GM23338 (cell line): Measurements from ENCODE around the gene EPHA5. TPM values are rescaled to one million over a fixed set of nuclear protein-coding genes. Genes with fewer than 3 reads are reported as not detected.
A peak's percentile ranks its signal among the peaks of the same experiment; 100 is the strongest.

Source experiments
- ATAC-seq: fragments of 200-7000 bp; cut with Tn5 transposase; 3 replicates; pipeline ENCODE4 v1.9.1; 2020
- DNase-seq: peaks from one replicate; pipeline ENCODE4 v3.0.0-alpha.2; 2015; ENCODE audit warnings: low spot score
- H2AFZ ChIP-seq: fragments of 200-600 bp; sonication (generic); 2 replicates; pipeline ENCODE4 v1.8.0; 2016; ENCODE audit warnings: antibody characterized with exemption, mild to moderate bottlenecking, moderate library complexity
- H3F3A ChIP-seq: fragments of 200-600 bp; sonication (generic); replicated peaks from 2 replicates; pipeline ENCODE4 v1.8.0; 2017; ENCODE audit warnings: antibody characterized with exemption, mixed run types, low read depth
- H3K27ac ChIP-seq: fragments of 200-600 bp; sonication (generic); 2 replicates; pipeline ENCODE4 v1.6.1; 2016; ENCODE audit warnings: low read depth
- H3K27me3 ChIP-seq: fragments of 200-600 bp; sonication (generic); 2 replicates; pipeline ENCODE4 v1.8.0; 2016; ENCODE audit warnings: mild to moderate bottlenecking, mixed run types, moderate library complexity; ENCODE audit not compliant: insufficient read depth
- H3K36me3 ChIP-seq: fragments of 200-600 bp; sonication (generic); 2 replicates; pipeline ENCODE4 v1.8.0; 2016; ENCODE audit warnings: mild to moderate bottlenecking; ENCODE audit not compliant: insufficient read depth
- H3K4me1 ChIP-seq: fragments of 200-600 bp; sonication (generic); 2 replicates; pipeline ENCODE4 v1.8.0; 2016; ENCODE audit warnings: mild to moderate bottlenecking, moderate library complexity; ENCODE audit not compliant: insufficient read depth
- H3K4me2 ChIP-seq: fragments of 200-600 bp; sonication (generic); 2 replicates; pipeline ENCODE4 v1.7.1; 2017; ENCODE audit warnings: mixed run types
- H3K4me3 ChIP-seq: fragments of 200-600 bp; sonication (generic); 2 replicates; pipeline ENCODE4 v1.6.1; 2016; ENCODE audit warnings: mixed run types
- H3K79me2 ChIP-seq: fragments of 200-600 bp; sonication (generic); replicated peaks from 2 replicates; pipeline ENCODE4 v1.8.0; 2017; ENCODE audit warnings: mild to moderate bottlenecking; ENCODE audit not compliant: insufficient read depth
- H3K9me2 ChIP-seq: fragments of 200-600 bp; sonication (generic); 2 replicates; pipeline ENCODE4 v1.8.0; 2017; ENCODE audit not compliant: insufficient read depth
- H4K20me1 ChIP-seq: fragments of 200-600 bp; sonication (generic); replicated peaks from 2 replicates; pipeline ENCODE4 v1.8.0; 2017; ENCODE audit warnings: mild to moderate bottlenecking; ENCODE audit not compliant: insufficient read depth
- H3K27ac Mint-ChIP-seq: 2 replicates; pipeline ENCODE4 v1.8.0; 2020; ENCODE audit warnings: inconsistent platforms, mild to moderate bottlenecking, moderate library complexity, mixed read lengths
- H3K27me3 Mint-ChIP-seq: 3 replicates; pipeline ENCODE4 v1.8.0; 2022; ENCODE audit warnings: low read depth, mild to moderate bottlenecking, moderate library complexity, mixed read lengths, inconsistent platforms; ENCODE audit not compliant: insufficient read depth, poor library complexity
- H3K36me3 Mint-ChIP-seq: 3 replicates; pipeline ENCODE4 v1.8.0; 2021; ENCODE audit warnings: low read depth, mild to moderate bottlenecking, inconsistent platforms, moderate library complexity, mixed read lengths
- H3K4me1 Mint-ChIP-seq: 3 replicates; pipeline ENCODE4 v1.8.0; 2020; ENCODE audit warnings: mild to moderate bottlenecking, inconsistent platforms, mixed read lengths
- H3K4me3 Mint-ChIP-seq: 3 replicates; pipeline ENCODE4 v1.8.0; 2021; ENCODE audit warnings: moderate library complexity, mild to moderate bottlenecking, inconsistent platforms, mixed read lengths
- H3K9me3 Mint-ChIP-seq: 3 replicates; pipeline ENCODE4 v1.8.0; 2020; ENCODE audit warnings: moderate library complexity, mild to moderate bottlenecking, inconsistent platforms, mixed read lengths
- CTCF ChIP-seq, 2 experiments: fragments of 200-600 bp in 1 of 2; sonication (generic) in 1 of 2; conservative IDR thresholded peaks; 2 replicates each; pipeline versions ENCODE4 v1.5.1 to v1.6.1; 2016 to 2017; ENCODE audit warnings: antibody characterized with exemption in 2 of 2, low read depth in 2 of 2, mild to moderate bottlenecking in 2 of 2, moderate library complexity in 1 of 2
- EZH2phosphoT487 ChIP-seq: fragments of 200-600 bp; sonication (generic); IDR thresholded peaks from one replicate; pipeline ENCODE4 v1.8.1; 2018; ENCODE audit warnings: antibody characterized with exemption; ENCODE audit not compliant: unreplicated experiment
- JUNB ChIP-seq: IDR thresholded peaks from one replicate; pipeline ENCODE4 v1.6.1; 2016; ENCODE audit warnings: antibody characterized with exemption; ENCODE audit not compliant: unreplicated experiment
- REST ChIP-seq: IDR thresholded peaks from one replicate; pipeline ENCODE4 v1.6.1; 2018; ENCODE audit warnings: antibody characterized with exemption; ENCODE audit not compliant: unreplicated experiment
- ZNF114 ChIP-seq: fragments of 250-450 bp; sonication (Bioruptor Pico); IDR thresholded peaks from 2 replicates; pipeline ENCODE4 v1.5.0; 2020; ENCODE audit warnings: mild to moderate bottlenecking, moderate library complexity
- ZNF331 ChIP-seq: fragments of 250-450 bp; sonication (Bioruptor Pico); IDR thresholded peaks from 2 replicates; pipeline ENCODE4 v1.5.0; 2020; ENCODE audit warnings: low read depth, mild to moderate bottlenecking, moderate library complexity
- ZNF462 ChIP-seq: fragments of 250-450 bp; sonication (Bioruptor Pico); IDR thresholded peaks from 2 replicates; pipeline ENCODE4 v1.5.0; 2020; ENCODE audit warnings: mild to moderate bottlenecking, moderate library complexity
- polyA plus RNA-seq: library from polyadenylated mRNA; unstranded; fragments of >200 nt; fragmentation: Nextera tagmentation; extraction: Ambion mirVana; gene quantifications from 2 replicates; pipeline ENCODE4 v1.2.1, GENCODE V29; 2016
- total RNA-seq: library from RNA; depleted of rRNA; stranded (reverse); fragments of >200 nt; shearing (Covaris generic); gene quantifications from 2 replicates; pipeline ENCODE4 v1.2.3, GENCODE V29; 2014

Gene EPHA5
- total and polyA plus RNA-seq, 2 experiments from 2014 or later: 0.05 to 0.24 TPM

GRCh38 chr4:65656008-65656407 is 14.3 kb downstream of the EPHA5 start (continued):
- TF ChIP-seq ZNF462 (CRISPR knock-in tag) (no peak), ZNF331 (no peak), JUNB (no peak), ZNF114 (CRISPR knock-in tag) (no peak), REST (no peak), EZH2phosphoT487 (no peak)

- H3K4me3 Mint-ChIP-seq: no peak overlapping the region
- Histone ChIP-seq H3K4me2 (peak overlapping the region; percentile 59; the same call in 1 of the 2 replicates), H3K9me2 (no peaks in the 10 kb centered on the region), H3K36me3 (no peaks in the 10 kb centered on the region), H4K20me1 (no peaks in the 10 kb centered on the region), H2AFZ (no peak overlapping the region), H3F3A (no peaks in the 10 kb centered on the region), H3K79me2 (no peaks in the 10 kb centered on the region), H3K27ac (no peak overlapping the region), H3K4me3 (no peak overlapping the region), H3K4me1 (peaks cover 45% of the 10 kb centered on the region), H3K27me3 (no peaks in the 10 kb centered on the region)
- ATAC-seq: no peak
- peaks cover 53% of the 10 kb centered on the region for H3K4me1 Mint-ChIP-seq
- peaks cover 2% of the 10 kb centered on the region for H3K27me3 Mint-ChIP-seq
- H3K27ac Mint-ChIP-seq: no peak overlapping the region
- H3K36me3 Mint-ChIP-seq: no peaks in the 10 kb centered on the region
- no peaks in the 10 kb centered on the region for H3K9me3 Mint-ChIP-seq
- DNase-seq: no peak
- TF ChIP-seq ZNF114 (CRISPR knock-in tag) (no peak), CTCF (conservative IDR thresholded peaks at IDR 0.05; ENCODE audit: low read depth in 2 of 2) (no peak)
Measured at GRCh38 chr4:65654976-65655375, 15.3 kb downstream of the EPHA5 start.
